ENCODE data around the gene KCNG2. TPM values are rescaled to one million over a fixed set of nuclear protein-coding genes. Genes with fewer than 3 reads are reported as not detected.

Gene KCNG2
- total and polyA plus RNA-seq, 2 experiments from 2014 or later = 0.13 to 0.52 TPM

- no peak for ATAC-seq
- Histone ChIP-seq H3K27me3 (ENCODE audit: insufficient read depth) (peaks cover 35% of the 10 kb centered on the region), H3K4me2 (no peak overlapping the region), H2AFZ (no peak overlapping the region), H3K27ac (ENCODE audit: low read depth) (no peak overlapping the region), H4K20me1 (replicated peaks; ENCODE audit: insufficient read depth) (no peaks in the 10 kb centered on the region), H3K4me3 (no peak overlapping the region), H3F3A (replicated peaks; ENCODE audit: low read depth) (no peaks in the 10 kb centered on the region), H3K79me2 (replicated peaks; ENCODE audit: insufficient read depth) (no peaks in the 10 kb centered on the region), H3K4me1 (ENCODE audit: insufficient read depth) (no peaks in the 10 kb centered on the region), H3K36me3 (ENCODE audit: insufficient read depth) (no peaks in the 10 kb centered on the region), H3K9me2 (ENCODE audit: insufficient read depth) (no peaks in the 10 kb centered on the region)
- no peaks in the 10 kb centered on the region for H3K4me1 Mint-ChIP-seq
- peaks cover 28% of the 10 kb centered on the region for H3K27me3 Mint-ChIP-seq (ENCODE audit: insufficient read depth, low read depth, poor library complexity)
- TF ChIP-seq, protein P1, sequence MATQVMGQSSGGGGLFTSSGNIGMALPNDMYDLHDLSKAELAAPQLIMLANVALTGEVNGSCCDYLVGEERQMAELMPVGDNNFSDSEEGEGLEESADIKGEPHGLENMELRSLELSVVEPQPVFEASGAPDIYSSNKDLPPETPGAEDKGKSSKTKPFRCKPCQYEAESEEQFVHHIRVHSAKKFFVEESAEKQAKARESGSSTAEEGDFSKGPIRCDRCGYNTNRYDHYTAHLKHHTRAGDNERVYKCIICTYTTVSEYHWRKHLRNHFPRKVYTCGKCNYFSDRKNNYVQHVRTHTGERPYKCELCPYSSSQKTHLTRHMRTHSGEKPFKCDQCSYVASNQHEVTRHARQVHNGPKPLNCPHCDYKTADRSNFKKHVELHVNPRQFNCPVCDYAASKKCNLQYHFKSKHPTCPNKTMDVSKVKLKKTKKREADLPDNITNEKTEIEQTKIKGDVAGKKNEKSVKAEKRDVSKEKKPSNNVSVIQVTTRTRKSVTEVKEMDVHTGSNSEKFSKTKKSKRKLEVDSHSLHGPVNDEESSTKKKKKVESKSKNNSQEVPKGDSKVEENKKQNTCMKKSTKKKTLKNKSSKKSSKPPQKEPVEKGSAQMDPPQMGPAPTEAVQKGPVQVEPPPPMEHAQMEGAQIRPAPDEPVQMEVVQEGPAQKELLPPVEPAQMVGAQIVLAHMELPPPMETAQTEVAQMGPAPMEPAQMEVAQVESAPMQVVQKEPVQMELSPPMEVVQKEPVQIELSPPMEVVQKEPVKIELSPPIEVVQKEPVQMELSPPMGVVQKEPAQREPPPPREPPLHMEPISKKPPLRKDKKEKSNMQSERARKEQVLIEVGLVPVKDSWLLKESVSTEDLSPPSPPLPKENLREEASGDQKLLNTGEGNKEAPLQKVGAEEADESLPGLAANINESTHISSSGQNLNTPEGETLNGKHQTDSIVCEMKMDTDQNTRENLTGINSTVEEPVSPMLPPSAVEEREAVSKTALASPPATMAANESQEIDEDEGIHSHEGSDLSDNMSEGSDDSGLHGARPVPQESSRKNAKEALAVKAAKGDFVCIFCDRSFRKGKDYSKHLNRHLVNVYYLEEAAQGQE (IDR thresholded peaks at IDR 0.05; ENCODE audit: unreplicated experiment) = no peak
- TF ChIP-seq CTCF (conservative IDR thresholded peaks at IDR 0.05; ENCODE audit: low read depth in 2 of 2) (no peak), ZNF331 (CRISPR knock-in tag; IDR thresholded peaks at IDR 0.05; ENCODE audit: low read depth) (no peak), ETS1 (IDR thresholded peaks at IDR 0.05) (no peak), NANOG (IDR thresholded peaks at IDR 0.05; ENCODE audit: borderline replicate concordance) (no peak), ZNF114 (CRISPR knock-in tag; IDR thresholded peaks at IDR 0.05) (no peak), EZH2 (IDR thresholded peaks at IDR 0.05; ENCODE audit: low read depth, unreplicated experiment) (no peak), POLR2AphosphoS5 (IDR thresholded peaks at IDR 0.05; ENCODE audit: low read depth) (no peak), EZH2phosphoT487 (IDR thresholded peaks at IDR 0.05; ENCODE audit: unreplicated experiment) (no peak), JUNB (IDR thresholded peaks at IDR 0.05; ENCODE audit: unreplicated experiment) (no peak), STAT1 (IDR thresholded peaks at IDR 0.05; ENCODE audit: unreplicated experiment) (no peak), CREB1 (CRISPR knock-in tag; IDR thresholded peaks at IDR 0.05; ENCODE audit: low read depth) (no peak)
- TF ChIP-seq, protein P2, sequence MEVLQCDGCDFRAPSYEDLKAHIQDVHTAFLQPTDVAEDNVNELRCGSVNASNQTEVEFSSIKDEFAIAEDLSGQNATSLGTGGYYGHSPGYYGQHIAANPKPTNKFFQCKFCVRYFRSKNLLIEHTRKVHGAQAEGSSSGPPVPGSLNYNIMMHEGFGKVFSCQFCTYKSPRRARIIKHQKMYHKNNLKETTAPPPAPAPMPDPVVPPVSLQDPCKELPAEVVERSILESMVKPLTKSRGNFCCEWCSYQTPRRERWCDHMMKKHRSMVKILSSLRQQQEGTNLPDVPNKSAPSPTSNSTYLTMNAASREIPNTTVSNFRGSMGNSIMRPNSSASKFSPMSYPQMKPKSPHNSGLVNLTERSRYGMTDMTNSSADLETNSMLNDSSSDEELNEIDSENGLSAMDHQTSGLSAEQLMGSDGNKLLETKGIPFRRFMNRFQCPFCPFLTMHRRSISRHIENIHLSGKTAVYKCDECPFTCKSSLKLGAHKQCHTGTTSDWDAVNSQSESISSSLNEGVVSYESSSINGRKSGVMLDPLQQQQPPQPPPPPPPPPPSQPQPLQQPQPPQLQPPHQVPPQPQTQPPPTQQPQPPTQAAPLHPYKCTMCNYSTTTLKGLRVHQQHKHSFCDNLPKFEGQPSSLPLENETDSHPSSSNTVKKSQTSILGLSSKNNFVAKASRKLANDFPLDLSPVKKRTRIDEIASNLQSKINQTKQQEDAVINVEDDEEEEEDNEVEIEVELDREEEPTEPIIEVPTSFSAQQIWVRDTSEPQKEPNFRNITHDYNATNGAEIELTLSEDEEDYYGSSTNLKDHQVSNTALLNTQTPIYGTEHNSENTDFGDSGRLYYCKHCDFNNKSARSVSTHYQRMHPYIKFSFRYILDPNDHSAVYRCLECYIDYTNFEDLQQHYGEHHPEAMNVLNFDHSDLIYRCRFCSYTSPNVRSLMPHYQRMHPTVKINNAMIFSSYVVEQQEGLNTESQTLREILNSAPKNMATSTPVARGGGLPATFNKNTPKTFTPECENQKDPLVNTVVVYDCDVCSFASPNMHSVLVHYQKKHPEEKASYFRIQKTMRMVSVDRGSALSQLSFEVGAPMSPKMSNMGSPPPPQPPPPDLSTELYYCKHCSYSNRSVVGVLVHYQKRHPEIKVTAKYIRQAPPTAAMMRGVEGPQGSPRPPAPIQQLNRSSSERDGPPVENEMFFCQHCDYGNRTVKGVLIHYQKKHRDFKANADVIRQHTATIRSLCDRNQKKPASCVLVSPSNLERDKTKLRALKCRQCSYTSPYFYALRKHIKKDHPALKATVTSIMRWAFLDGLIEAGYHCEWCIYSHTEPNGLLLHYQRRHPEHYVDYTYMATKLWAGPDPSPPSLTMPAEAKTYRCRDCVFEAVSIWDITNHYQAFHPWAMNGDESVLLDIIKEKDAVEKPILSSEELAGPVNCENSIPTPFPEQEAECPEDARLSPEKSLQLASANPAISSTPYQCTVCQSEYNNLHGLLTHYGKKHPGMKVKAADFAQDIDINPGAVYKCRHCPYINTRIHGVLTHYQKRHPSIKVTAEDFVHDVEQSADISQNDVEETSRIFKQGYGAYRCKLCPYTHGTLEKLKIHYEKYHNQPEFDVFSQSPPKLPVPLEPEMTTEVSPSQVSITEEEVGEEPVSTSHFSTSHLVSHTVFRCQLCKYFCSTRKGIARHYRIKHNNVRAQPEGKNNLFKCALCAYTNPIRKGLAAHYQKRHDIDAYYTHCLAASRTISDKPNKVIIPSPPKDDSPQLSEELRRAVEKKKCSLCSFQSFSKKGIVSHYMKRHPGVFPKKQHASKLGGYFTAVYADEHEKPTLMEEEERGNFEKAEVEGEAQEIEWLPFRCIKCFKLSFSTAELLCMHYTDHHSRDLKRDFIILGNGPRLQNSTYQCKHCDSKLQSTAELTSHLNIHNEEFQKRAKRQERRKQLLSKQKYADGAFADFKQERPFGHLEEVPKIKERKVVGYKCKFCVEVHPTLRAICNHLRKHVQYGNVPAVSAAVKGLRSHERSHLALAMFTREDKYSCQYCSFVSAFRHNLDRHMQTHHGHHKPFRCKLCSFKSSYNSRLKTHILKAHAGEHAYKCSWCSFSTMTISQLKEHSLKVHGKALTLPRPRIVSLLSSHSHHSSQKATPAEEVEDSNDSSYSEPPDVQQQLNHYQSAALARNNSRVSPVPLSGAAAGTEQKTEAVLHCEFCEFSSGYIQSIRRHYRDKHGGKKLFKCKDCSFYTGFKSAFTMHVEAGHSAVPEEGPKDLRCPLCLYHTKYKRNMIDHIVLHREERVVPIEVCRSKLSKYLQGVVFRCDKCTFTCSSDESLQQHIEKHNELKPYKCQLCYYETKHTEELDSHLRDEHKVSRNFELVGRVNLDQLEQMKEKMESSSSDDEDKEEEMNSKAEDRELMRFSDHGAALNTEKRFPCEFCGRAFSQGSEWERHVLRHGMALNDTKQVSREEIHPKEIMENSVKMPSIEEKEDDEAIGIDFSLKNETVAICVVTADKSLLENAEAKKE (CRISPR knock-in tag; IDR thresholded peaks at IDR 0.05) = no peak
- H3K27ac Mint-ChIP-seq = no peak overlapping the region
- no peaks in the 10 kb centered on the region for H3K9me3 Mint-ChIP-seq
- H3K4me3 Mint-ChIP-seq = no peak overlapping the region
- no peak for DNase-seq (ENCODE audit: low spot score)
- H3K36me3 Mint-ChIP-seq (ENCODE audit: low read depth) = no peaks in the 10 kb centered on the region
These were observed 11.9 kb upstream of the KCNG2 start for GRCh38 chr18:79785831-79786230.

Measured in GM23338 (cell line).